HG03108 (cell line): ENCODE data around the gene PARP3.
A peak's percentile ranks its signal among the peaks of the same experiment; 100 is the strongest.
"Not testable (repeated sequence)": the region's sequence is repeated elsewhere in the genome, so short reads cannot be mapped to it uniquely, and the experiment has no call there.

ENCODE experiments used
- ATAC-seq: cut with Tn5 transposase; IDR thresholded peaks from one replicate; pipeline ENCODE4 v1.9.1; 2021; ENCODE audit warnings: moderate library complexity; ENCODE audit not compliant: unreplicated experiment

PARP3 gene

GRCh38 chr3:51941798-51942602, at the start of gene PARP3, which contains the start of gene RRP9:
PARP3 (plus strand) TSS chr3:51942363; CDS start chr3:51943356, 993 bp downstream.
RRP9 (minus strand) TSS chr3:51941904; CDS start chr3:51941867, 37 bp downstream.
- peak; percentile 93 for ATAC-seq

GRCh38 chr3:51894391-51894790, 47.8 kb upstream of the PARP3 start:
- ATAC-seq, result no peak

GRCh38 chr3:51894939-51895338, 47.2 kb upstream of the PARP3 start:
- no peak for ATAC-seq

GRCh38 chr3:51896607-51897305, 45.4 kb upstream of the PARP3 start:
- no peak for ATAC-seq

- ATAC-seq, result no peak
These were observed 44.8 kb upstream of the PARP3 start for GRCh38 chr3:51897391-51897790.

- not testable (repeated sequence) for ATAC-seq
These were observed 42.1 kb upstream of the PARP3 start for GRCh38 chr3:51900043-51900442.

- ATAC-seq, result not testable (repeated sequence)
These were observed 39.8 kb upstream of the PARP3 start for GRCh38 chr3:51902361-51902760.

- no peak for ATAC-seq
These were observed 37.9 kb upstream of the PARP3 start for GRCh38 chr3:51904034-51904823.

- no peak for ATAC-seq
These were observed 34.1 kb upstream of the PARP3 start for GRCh38 chr3:51908026-51908425.

- no peak for ATAC-seq
These were observed 25.7 kb upstream of the PARP3 start for GRCh38 chr3:51916418-51916817.

GRCh38 chr3:51921081-51921578, 21.0 kb upstream of the PARP3 start:
- no peak for ATAC-seq

GRCh38 chr3:51927061-51927977, 14.8 kb upstream of the PARP3 start:
- ATAC-seq, result no peak

GRCh38 chr3:51928438-51928837, 13.7 kb upstream of the PARP3 start:
- no peak for ATAC-seq

- ATAC-seq, result not testable (repeated sequence)
These were observed 13.2 kb upstream of the PARP3 start for GRCh38 chr3:51928981-51929380.

- no peak for ATAC-seq
These were observed 12.7 kb upstream of the PARP3 start for GRCh38 chr3:51929420-51930003.

GRCh38 chr3:51930439-51930838, 11.7 kb upstream of the PARP3 start:
- no peak for ATAC-seq

- ATAC-seq, result no peak
These were observed 10.4 kb upstream of the PARP3 start for GRCh38 chr3:51931756-51932155.

- ATAC-seq, result no peak
These were observed 9.4 kb upstream of the PARP3 start for GRCh38 chr3:51932471-51933370.
